T47D (cell line): ENCODE data around the gene PTPN18.

Experiments
- DNase-seq, 2 experiments: peaks; one replicate each; pipeline versions ENCODE4 v3.0.0 to v3.0.0-alpha.2; 2011 to 2012; ENCODE audit warnings: low read depth in 1 of 2, low spot score in 1 of 2
- JUND ChIP-seq: IDR thresholded peaks from 2 replicates; pipeline ENCODE4 v1.6.1; 2012; ENCODE audit warnings: low read depth
- in situ Hi-C: cut with HindIII; loops from 2 replicates; pipeline ENCODE4 v1.10.0; 2016; ENCODE audit warnings: low sequenced_read_pairs, low pct_unique_long_range_greater_than_20kb

Gene PTPN18

GRCh38 chr2:130358420-130359350 lies 2.8 kb downstream of the PTPN18 start:
- in situ Hi-C loops, result no loop called here
- TF ChIP-seq JUND, result no peak
- no peak for DNase-seq

- no peak for DNase-seq
- no peak for TF ChIP-seq JUND
- in situ Hi-C loops, result no loop called here
Measured at GRCh38 chr2:130359466-130359865, 3.6 kb downstream of the PTPN18 start.

- TF ChIP-seq JUND, result no peak
- in situ Hi-C loops, result no loop called here
- no peak for DNase-seq
Measured at GRCh38 chr2:130363479-130363878, 7.6 kb downstream of the PTPN18 start.

- TF ChIP-seq JUND, result no peak
- no peak for DNase-seq
Measured at GRCh38 chr2:130365075-130365474, 9.2 kb downstream of the PTPN18 start.

GRCh38 chr2:130365963-130366362 lies 10.1 kb downstream of the PTPN18 start:
- in situ Hi-C loops, result no loop called here
- no peak for TF ChIP-seq JUND
- no peak for DNase-seq

More at GRCh38 chr2:130365075-130365474, 9.2 kb downstream of the PTPN18 start:
- in situ Hi-C loops, result no loop called here

GRCh38 chr2:130366720-130367119 lies 10.9 kb downstream of the PTPN18 start:
- no peak for TF ChIP-seq JUND
- in situ Hi-C loops, result no loop called here
- DNase-seq, result no peak

GRCh38 chr2:130368786-130369185 lies 12.9 kb downstream of the PTPN18 start:
- no peak for TF ChIP-seq JUND
- DNase-seq, result no peak
- in situ Hi-C loops, result no loop called here

GRCh38 chr2:130369311-130369964 lies 13.6 kb downstream of the PTPN18 start:
- no peak for TF ChIP-seq JUND
- DNase-seq, result no peak
- in situ Hi-C loops, result no loop called here

GRCh38 chr2:130369965-130370341 lies 14.1 kb downstream of the PTPN18 start:
- in situ Hi-C loops, result no loop called here
- DNase-seq, result no peak
- TF ChIP-seq JUND, result no peak

GRCh38 chr2:130370490-130370889 lies 14.6 kb downstream of the PTPN18 start:
- in situ Hi-C loops, result no loop called here
- TF ChIP-seq JUND, result no peak
- DNase-seq, result no peak

- TF ChIP-seq JUND, result no peak
- in situ Hi-C loops, result no loop called here
- DNase-seq, result no peak
Measured at GRCh38 chr2:130371723-130372054, 15.8 kb downstream of the PTPN18 start.

- in situ Hi-C loops, result no loop called here
- no peak for TF ChIP-seq JUND
- DNase-seq, result no peak
Measured at GRCh38 chr2:130372055-130372832, 16.4 kb downstream of the PTPN18 start.
